Stimulated activated CD4-positive, alpha-beta T cell treated with anti-CD3 and anti-CD28 coated beads, Interleukin-4, amount 100 ng/mL, for 1 hour (primary cell): ENCODE data around the gene DIAPH3.

Experiments
- DNase-seq: peaks from one replicate; pipeline ENCODE4 v3.0.0-alpha.2; 2020

The DIAPH3 gene

GRCh38 chr13:60155978-60156377 is 7.8 kb downstream of the DIAPH3 start:
- no peak for DNase-seq

DNA sequence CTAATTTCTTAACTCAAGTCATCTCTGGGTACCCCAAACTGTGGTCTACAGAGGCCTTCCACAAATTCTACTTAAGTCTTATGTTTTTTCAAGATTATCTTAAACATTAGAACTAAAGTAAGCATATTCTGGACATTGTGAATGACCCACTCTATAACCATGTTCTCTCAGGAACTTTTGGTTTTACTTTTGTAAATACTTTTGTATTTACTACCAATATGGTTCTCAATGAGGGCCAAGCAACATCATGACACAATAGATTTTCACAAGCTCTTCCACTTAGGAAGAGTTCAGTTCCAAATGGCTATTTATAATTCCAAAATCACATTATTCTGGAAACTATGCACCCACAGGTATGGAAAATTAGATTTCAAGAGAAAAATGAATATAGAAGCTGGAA is 10.8 kb downstream of the DIAPH3 start:
- no peak for DNase-seq

- no peak for DNase-seq
These were observed 11.6 kb downstream of the DIAPH3 start for GRCh38 chr13:60152114-60152513.

DNA sequence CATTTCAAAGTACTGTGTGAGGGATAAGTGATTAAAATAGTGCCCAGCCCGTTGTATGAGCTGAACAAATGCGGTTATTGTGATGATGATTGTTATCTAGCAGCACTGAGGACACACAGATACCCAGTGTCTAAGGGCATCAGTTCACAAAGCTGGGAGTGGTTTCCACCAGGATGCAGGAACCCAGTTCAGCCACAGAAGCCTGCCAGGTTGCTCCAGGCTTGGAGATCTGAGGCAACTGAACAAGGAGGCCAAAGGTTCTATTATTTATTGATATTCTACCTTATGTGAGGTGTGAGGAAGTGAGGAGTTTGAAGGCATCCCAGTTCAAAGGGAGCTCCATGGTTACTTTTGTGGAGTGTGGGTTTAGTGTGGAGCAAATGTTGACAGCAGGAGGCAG is 13.2 kb downstream of the DIAPH3 start:
- no peak for DNase-seq

DNA sequence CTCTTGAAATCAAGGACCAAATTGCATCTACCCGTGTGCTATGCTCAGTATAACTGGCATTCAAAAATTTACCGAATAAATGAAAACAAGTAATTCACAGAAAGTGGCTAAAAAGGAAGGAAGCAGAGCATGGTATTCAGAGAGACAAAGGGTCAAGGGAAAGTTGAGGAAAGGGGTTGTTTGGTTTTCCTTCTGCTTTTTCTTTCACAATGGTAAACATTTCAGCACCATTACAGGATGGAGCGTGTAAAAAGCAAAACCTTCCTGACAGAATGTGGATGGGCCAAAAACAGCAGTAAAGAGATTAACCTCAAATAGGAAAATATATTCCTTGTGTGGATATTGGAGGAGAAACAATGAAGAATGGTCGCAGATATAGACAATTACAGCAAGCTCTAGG is 14.8 kb downstream of the DIAPH3 start:
- DNase-seq: no peak

DNA sequence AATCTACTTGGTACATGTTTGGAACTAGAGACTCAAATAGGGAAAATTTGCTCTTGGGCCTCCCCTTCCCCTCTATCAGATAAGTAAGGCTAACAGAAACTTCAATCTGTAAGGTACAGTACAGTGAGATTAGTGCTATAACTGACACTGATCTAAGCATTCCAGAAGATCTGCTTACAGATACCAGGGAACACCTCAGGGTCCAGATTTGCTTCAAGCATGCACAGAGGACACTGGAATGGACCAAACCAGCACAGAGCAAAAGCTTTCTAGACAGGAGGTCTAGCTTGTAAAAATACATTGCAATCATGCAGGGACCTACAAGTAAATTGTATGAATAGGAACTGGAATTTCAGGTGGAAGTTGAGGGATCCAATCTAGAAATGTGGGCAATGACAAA is 16.4 kb downstream of the DIAPH3 start:
- no peak for DNase-seq

DNA sequence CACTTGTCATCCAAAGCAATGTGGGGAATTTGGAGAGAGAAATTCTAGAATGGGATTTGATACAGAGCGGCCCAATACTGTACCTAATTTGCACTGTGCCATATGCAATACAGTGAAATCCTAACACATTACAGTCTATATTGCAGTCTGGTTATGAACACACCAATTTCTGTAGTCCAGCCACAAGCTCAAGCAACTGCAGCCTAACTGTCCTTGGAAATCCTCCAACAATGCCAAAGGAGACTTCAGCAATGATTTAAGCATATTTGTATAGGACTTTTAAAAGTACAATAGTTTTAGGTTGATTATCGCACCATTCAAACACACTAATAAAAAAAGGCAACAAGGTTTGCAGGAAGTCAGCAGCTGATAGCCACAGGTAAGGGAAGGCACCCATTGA is 17.3 kb downstream of the DIAPH3 start:
- DNase-seq: no peak

GRCh38 chr13:60143775-60144174 is 20.0 kb downstream of the DIAPH3 start:
- DNase-seq: no peak

GRCh38 chr13:60139272-60139671 is 24.5 kb downstream of the DIAPH3 start:
- DNase-seq: no peak

GRCh38 chr13:60138674-60139073 is 25.1 kb downstream of the DIAPH3 start:
- no peak for DNase-seq

GRCh38 chr13:60137911-60138560 is 25.7 kb downstream of the DIAPH3 start:
- no peak for DNase-seq

GRCh38 chr13:60135344-60135743 is 28.4 kb downstream of the DIAPH3 start:
- DNase-seq: no peak

- no peak for DNase-seq
These were observed 29.4 kb downstream of the DIAPH3 start for GRCh38 chr13:60134376-60134775.

DNA sequence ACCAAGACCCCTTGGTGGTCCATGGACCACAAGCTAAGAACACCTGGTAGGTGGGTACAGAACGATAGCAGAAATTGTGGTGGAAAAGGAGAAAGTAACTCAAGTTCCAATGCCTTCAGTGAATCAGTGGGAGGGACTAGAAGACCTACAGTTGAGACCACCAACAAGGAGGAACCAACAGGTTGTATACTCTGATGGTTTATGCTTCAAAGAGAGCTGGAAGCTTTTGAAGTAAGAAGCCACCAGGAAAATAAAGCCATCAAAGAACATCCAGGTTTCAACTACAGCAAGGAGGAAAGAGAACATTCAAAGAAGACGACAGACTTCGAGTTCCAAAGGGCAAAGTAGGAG is 42.4 kb downstream of the DIAPH3 start:
- no peak for DNase-seq

GRCh38 chr13:60120617-60121336 is 43.0 kb downstream of the DIAPH3 start:
- DNase-seq: no peak

DNA sequence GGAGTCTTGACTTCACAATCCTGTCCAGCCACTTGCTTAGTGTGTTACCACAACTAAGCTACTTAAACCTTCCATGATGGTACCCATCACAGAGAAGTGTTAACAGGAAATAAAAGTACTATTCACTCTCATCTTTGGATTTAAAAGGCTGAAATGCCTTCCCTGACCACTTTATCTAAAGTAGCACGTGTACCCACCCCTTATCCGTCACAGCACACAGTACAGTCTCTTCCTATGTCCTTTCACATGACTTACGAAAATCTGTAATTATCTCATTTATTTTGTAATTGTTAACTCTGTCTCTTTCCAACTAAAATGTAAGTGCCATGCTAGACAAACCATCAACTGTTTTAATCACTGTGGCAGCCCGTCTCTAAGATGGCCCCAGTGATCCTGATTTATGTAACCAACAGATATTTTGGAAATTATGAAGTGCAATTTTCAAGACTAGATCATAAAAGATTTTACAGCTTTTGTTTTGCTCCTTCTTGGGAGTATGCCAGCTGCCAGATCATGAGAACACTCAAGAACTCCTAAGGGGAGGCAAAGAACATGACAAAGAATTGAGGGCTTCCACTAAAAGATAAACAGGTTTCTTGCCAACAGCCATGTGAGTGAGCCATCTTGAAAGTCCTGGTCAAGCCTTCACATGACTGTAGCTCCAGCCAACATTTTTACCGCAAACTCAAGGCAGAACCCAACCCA is 44.9 kb downstream of the DIAPH3 start:
- DNase-seq: no peak

- DNase-seq: no peak
These were observed 49.2 kb downstream of the DIAPH3 start for GRCh38 chr13:60114499-60115028.

DNA sequence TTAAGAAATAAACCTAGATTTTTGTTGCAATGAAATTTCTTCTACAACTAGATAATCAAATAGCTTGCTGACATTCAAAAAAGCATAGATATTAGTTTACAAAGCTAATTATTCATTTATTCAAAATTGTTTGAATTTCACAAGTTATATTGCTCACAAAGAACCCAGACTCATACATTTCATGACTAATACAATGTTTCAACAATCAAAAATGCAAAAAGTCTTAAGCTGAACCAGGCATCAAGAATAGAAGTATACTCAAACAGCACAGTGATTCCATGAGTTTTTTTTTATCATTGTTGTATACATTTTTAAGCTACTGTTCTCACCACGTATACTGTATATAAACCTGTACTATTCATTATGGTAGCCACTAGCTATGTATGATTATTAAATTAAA is 51.0 kb downstream of the DIAPH3 start:
- DNase-seq: no peak

GRCh38 chr13:60111691-60112090 is 52.0 kb downstream of the DIAPH3 start:
- DNase-seq: no peak

DNA sequence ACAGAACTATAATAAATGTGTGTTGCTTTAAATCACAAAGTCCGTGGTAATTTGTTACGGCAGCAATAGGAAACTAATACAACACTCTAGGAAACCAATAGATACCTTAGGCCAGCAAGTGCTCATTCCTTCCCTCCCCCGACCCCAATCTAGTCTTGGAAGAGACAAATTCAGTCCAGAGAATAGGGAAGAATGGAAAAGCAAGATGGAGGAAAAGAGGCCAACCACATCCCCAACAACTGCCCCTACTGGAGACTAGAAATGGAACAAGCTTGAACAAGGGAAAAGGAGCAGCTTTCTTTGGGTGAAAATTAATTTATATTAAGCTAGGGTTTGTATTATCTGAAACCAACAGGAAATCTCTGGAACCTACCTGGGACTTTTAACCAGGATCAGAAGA is 54.4 kb downstream of the DIAPH3 start:
- DNase-seq: no peak

- DNase-seq: no peak
These were observed 55.1 kb downstream of the DIAPH3 start for GRCh38 chr13:60108589-60108988.

GRCh38 chr13:60099631-60100420 is 63.9 kb downstream of the DIAPH3 start:
- DNase-seq: no peak

DNA sequence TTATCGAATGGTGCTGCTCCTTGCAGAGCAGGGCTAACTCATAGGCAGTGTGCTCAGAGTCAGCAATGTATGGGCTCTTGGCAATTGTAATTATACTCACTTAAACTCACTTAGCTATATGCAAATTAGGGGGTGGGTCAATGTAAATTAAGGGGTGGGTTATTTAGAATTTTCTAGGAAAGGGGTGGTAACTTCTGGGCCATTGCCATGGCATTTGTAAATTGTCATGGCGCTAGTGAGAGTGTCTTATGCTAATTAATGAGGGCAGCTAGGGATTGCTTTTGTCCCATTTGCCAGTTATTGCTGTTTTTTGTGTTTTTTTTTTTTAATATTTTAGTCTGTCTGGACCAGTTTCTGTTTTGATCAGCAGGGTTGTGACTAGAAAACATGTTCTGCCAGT is 68.4 kb downstream of the DIAPH3 start:
- DNase-seq: no peak
